GM21528 (cell line): ENCODE results near the gene DDX39A.

Source experiments
- ATAC-seq: cut with Tn5 transposase; IDR thresholded peaks from one replicate; pipeline ENCODE4 v1.9.1; 2021; ENCODE audit warnings: mild to moderate bottlenecking, moderate library complexity; ENCODE audit not compliant: unreplicated experiment, low FRiP score

The DDX39A gene

DNA sequence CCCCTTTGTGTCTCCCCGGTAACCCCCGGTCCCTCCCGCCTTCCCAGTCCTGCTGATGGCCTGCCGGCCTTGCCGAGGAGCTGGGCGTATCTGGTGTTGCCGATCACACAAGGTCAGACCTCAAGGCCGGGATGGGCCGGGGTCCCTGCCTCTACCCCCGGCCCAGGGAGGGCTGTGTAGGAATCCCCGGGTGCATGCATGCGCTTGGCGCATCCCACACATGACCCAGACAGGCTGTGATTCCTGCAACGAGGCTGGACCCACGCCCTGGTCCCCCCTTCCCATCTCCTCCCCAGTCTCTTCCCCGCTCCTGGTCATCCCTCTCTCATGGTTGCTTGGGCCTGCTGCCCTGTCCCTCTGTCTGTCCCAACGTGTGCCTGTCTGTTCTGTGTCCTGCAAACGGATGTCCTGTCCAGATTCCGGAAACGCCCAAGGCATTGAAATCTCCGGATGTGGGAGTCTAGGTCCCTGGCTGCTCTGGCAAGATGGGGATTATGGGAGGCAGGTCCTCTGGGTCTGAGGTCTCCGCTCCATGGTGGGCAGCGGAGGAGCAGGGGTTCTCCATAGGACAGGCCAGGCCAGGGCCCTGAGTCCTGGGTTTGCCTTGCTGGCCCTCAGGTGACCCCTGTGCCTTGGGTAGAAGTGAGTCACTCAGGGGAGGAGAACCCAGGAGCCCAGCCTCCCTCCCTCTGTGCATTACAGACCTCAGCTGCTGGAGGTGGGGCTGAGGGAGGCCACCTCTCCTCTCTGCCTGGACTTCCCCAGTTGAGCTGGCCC is 15.6 kb upstream of the DDX39A start:
- ATAC-seq = no peak

- ATAC-seq = peak; percentile 22
Measured at GRCh38 chr19:14433554-14434501, 14.7 kb upstream of the DDX39A start.

DNA sequence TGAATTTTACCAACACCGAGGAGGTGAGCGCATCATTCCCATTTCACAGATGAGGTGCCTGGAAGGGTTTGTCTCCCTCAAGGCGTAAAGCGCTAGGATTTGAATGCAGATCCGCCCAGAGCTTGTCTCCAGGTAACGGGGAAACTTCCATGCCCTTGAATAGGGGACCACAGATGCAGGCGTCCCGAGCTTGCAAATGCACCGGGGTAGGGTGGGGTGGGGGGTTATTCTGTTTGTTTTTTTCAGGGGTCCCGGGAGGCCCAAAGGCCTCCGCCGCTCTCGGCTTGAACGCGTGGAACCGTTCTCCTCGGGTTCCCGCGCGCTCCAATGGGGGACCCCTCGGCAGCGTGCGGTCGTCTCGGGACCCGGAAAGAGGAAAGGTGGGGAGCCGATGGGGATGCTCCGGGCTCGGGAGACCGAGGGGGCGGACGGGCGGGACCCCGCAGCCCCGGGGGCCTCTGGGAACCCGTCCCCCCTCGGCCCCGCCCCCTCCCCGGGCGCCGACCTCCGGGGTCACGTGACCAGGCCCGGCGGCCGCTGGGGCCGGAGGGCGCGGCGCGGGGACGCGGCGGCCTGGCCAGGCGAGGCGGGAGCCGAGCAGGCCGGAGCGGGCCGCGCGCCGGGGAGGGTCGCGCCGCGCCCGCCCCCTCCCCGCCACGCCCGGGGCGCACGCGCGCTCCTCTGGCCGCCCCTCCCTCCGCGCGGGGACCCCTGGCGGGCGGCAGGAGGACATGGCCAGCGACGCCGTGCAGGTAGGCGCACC is 13.8 kb upstream of the DDX39A start, which contains the start of gene PKN1:
TSS of gene PKN1 (plus strand) at position 516 of the 763 bp plus-strand sequence. CDS start at position 732, 216 bp downstream.
- peak; percentile 53 for ATAC-seq

DNA sequence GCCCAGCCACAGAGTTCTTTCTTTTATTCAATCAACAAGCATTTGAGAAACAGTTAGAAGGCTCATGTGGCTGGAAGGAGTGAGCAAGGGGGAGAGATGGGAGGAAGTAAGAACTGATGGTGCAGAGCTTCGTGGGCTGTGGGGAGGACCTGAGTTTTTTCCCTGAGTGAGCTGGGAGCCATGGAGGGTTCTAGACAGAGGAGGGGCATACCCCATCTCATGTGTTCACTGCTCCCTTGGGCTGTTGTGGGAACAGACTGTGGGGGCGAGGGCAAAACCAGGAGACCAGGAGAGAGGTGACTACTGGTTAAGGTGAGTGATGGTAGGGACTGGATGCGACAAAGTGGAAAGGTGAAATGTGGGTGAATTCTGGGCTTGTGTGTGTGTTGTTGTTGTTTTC is 11.6 kb upstream of the DDX39A start:
- ATAC-seq = no peak

DNA sequence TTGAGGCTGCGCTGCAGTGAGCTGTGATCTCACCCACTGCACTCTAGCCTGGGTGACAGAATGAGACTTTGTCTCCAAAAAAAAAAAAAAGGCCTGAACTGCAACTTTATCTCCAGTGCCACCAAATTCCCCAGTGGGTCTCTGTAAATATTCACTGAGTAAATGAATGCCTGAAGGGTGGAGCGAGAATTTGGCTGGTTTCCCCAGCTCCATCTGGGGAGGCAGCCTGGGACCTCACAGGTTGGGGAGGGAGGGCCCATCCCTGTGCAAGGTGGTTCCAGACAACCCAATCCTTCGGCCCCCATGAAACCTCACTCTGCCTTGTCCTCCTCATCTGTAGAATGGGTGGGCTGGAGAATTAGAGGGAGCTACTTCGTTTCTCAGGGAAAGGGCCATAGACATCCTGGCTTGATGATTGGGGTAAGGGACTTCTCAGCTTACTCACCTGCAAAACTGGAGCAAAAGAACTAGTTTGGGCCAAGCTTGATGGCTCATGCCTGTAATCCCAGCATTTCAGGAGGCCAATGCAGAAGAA is 9.8 kb upstream of the DDX39A start:
- ATAC-seq = no peak

DNA sequence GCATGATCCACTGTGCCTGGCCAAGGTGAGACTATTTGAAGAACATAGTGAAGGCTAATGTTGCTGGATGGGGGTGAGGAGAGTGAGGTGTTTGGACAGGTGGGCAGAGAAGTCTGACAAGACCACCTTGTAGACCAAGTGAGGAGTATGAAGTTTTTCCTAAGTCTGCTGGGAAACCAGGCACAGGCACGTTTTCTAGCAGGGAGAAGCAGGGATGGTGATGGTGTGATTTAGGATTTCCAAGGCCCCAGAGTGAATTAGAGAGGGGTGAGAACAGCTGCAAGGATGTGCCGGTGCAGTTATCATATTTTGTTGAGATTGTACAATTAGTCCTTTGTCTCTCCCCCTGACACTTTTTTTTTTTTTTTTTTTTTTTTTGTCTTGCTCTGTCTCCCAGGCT is 8.3 kb upstream of the DDX39A start:
- ATAC-seq = no peak

GRCh38 chr19:14425696-14426138 is 6.6 kb upstream of the DDX39A start:
- ATAC-seq = no peak

DNA sequence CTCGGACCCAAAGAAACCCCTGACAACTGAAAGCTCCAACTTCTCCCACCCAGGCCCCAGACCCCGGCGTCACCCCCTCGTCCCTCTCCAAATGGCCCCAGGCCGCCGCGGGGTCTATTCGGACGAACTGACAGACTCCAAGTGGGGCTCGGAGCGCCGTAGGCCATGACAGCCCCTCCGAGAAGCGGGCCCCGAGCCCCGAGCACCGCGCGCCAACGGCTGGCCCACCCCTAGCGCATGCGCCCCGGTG is 360 bp downstream of the DDX39A start:
- ATAC-seq = peak; percentile 46

DNA sequence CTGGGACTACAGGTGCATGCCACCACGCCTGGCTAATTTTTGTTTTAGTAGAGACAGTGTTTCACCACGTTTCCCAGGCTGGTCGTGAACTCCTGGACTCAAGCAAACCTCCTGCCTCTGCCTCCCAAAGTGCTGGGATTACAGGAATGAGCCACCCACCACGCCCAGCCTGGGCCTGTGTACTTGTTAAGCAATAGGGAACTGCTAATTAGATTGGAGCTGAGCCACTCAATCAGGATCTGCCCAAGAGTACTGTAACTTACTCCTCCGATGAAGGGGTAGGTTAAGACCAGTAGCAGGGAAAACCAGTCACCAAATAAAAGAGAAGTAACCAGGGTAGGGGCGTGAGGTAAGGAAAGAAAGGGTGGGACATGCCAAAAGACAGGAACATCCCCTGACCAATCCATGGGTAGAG is 2.3 kb downstream of the DDX39A start:
- ATAC-seq = no peak

- no peak for ATAC-seq
Measured at GRCh38 chr19:14414926-14415690, 4.0 kb downstream of the DDX39A start.

DNA sequence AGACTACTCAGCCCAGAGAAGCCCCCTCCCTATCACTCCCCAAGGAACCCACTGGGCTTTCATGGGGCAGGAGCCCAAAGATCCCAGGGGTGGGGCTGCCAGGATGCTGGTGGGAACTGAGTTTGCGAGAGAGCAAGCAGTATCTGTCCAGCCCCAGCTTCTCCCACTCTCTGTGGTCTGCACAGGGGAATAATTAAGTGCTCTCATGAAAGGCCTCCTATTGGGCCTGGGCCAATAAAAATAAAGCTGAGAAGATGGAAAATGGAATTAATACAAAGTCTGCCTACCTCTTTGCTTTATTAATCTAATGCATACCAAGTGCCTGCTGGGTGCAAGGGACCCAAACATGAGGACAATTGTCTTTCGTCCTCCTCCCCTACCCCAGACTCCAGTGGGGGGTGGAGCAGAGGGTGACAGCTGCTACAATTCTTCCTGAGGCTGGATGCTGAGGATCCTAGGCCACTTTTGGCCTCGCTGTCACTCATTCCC is 5.4 kb downstream of the DDX39A start:
- ATAC-seq = no peak

DNA sequence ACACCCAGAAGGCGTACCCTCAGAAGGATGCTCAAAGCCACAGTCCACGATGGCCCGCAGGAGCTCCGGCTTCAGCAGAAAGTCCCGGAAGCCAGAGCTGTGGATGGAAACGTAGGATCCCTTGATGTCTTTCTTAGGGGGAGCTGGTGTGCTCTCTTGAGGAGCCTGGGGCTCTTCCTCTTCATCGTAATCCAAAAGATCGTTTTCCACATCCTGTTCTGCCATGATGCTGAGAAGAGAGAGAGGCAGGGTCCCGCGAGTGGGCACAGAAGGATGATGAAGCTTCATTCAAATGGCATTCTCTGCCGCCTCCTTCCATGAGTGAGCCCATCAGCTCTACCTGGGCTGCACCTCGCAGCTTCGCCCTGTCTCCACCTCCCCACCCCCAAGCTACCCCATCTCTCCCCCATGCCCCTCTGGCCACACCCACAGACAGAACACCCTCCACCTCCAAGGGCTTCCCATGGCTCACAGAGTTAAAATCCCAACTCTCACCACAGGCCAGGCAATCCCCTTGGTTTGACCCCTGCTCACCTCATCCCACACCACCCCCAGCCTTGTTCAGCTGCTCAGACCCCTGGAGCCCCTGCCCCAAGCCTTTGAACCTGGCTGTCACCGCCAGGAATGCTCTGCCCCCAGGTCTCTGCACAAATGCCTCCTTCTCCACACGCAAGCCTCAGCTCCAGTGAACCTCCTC is 6.0 kb downstream of the DDX39A start:
- no peak for ATAC-seq

DNA sequence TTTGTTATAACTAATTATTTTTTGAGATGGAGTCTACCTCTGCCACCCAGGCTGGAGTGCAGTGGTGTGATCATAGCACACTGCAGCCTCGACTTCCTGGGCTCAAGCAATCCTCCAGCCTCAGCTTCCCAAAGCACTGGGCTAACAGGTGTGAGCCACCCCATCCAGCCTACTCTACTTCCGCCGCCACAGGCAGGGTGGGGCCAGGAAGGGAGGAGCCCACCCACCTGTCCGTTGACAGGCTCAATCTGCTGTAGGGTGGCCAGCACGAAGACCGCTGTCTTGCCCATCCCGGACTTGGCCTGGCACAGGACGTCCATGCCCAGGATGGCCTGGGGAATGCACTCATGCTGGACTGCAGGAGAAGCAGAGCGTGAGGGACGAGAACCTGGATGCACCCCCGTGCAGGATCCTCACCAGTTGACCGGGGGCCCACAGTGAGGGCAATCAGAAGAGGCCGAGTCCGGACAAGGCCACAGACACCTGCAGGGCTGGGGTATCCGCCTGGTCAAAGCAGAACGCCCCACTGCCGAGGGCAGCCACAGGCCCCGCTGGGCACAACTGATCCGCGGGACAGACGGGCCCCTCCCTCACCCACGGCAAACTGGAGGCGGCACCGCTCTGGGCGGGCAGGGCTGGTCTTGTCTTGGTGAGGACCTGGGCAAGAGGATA is 6.7 kb downstream of the DDX39A start:
- no peak for ATAC-seq

DNA sequence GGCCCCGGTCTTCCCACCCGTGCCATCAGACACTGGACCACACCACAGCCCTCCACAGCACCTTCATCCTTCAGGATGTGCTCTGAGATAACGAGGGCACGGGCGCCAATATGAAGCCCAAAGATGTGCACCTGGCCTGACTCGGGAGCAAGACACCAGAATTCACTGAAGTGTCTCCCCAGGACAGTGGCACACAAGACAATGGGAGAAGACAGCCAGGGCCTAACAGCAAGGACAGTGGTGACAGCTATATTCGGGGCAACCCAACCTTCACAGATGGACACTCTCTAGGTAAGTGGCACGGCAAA is 7.2 kb downstream of the DDX39A start:
- ATAC-seq = no peak

GRCh38 chr19:14411161-14411937 is 7.8 kb downstream of the DDX39A start:
- no peak for ATAC-seq

GRCh38 chr19:14410091-14411051 is 8.8 kb downstream of the DDX39A start:
- no peak for ATAC-seq
